IPS-11a (cell line): ENCODE results near the gene NR2C2AP.

ENCODE experiments used
- H3K4me3 ChIP-seq: one replicate; pipeline ENCODE4 v1.5.1; 2013; ENCODE audit warnings: low read depth, low read length, control low read depth

The NR2C2AP gene

DNA sequence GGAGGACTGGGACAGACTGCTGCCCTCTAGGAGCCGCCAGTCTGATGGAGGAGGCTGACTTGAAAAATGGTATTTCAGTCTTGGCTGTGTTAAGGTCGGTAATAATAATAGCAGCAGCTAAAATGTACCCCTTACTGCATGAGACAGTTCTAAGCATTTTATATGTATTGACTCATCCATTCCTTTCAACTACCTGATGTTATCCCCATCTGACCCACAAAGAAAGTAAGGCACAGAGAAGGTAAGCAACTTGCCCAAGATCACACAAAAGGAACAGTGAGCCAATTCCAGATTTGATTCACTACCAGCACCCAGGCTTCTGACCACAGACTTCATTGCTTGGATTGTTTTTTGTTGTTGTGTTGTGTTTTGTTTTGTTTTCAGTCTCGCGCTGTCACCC is 12.6 kb upstream of the NR2C2AP start:
- no peak overlapping the region for H3K4me3 ChIP-seq

DNA sequence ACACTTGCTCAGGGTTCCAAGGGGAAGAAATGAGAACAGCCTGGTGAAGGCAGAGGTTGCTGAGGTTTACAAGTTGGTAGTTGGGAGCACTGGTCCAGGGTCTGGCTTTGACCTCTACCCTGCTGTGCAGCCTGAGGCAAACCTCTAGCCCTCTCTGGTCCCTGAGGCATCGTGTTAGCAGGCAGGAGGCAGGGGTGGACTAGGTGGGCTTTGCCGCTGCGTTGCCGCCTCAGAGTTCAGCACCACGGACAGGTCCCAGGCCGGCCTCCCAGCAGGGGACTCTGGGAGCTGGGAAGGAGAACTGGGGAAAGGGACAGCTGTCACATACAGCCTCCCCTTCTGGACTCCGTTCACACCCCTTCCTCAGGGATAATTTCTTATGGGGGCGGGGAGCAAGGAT is 11.7 kb upstream of the NR2C2AP start:
- H3K4me3 ChIP-seq: no peak overlapping the region

DNA sequence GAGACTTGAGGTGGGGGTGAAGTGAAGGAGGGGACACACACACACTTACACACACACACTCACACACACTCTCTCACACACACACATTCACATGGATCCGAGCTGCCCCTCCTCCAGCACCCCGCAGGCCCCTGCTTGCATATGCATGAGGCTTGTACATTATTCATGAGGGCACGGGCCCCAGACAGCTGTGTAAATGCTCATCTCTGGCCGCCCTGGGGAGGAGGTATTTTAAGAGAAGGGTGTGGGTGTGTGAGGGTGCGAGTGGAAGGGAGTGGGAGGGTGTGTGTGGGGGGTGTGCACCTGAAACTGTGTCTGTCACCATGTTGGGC is 10.9 kb upstream of the NR2C2AP start:
- H3K4me3 ChIP-seq: no peak overlapping the region

DNA sequence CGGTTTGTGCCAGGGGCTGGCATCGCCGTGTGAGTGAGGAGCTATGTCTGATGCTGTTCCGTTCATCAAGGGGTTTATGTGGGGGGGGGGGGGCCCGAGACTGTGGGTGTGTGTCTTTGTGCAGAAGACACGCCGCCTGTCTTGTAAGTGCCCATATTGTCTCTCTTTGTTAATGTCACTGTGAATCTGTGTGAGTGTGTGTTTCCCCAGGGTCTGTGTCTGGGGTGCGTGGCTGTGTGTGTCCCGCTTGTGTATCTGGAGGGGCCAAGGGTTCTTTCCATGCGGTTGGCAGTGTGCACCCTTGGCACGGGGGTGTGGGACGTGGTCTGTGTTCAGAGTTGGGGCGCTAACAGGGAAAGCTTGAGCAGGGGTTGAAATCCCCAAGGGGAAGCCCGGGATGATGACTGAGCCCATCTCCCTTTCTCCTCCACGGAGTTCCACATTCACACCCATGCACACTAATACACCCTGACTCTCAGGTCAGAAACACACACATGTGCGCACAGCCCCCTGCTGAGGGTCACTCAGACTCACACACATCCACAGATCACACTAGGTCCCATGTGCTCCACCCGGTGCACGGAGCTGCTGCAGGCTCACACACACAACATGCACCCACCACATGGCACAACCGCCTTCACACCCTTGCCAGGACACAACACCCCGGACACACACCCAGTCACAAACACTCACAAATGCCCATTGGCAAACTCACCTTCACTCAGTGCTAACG is 10.4 kb upstream of the NR2C2AP start:
- H3K4me3 ChIP-seq: no peak overlapping the region

DNA sequence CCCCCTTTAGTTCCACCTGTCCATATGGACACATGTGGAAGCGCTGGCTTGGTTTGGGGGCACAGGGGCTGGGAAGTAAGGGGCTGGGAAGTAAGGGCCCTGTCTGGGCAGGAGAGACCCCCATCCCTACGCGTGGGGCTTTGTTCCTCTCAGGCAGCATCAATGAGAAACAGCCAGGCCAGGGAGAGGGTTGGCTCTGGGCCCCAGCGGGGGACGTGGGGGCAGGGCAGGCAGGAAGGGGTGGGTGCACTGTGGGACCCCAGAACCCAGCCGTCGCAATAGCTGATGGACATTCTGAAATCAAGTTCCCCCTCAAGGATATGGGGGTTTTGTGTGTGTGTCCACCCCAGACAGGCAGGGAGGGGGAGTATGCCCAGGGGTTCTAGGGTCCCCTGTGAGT is 9.7 kb upstream of the NR2C2AP start:
- H3K4me3 ChIP-seq: no peak overlapping the region

DNA sequence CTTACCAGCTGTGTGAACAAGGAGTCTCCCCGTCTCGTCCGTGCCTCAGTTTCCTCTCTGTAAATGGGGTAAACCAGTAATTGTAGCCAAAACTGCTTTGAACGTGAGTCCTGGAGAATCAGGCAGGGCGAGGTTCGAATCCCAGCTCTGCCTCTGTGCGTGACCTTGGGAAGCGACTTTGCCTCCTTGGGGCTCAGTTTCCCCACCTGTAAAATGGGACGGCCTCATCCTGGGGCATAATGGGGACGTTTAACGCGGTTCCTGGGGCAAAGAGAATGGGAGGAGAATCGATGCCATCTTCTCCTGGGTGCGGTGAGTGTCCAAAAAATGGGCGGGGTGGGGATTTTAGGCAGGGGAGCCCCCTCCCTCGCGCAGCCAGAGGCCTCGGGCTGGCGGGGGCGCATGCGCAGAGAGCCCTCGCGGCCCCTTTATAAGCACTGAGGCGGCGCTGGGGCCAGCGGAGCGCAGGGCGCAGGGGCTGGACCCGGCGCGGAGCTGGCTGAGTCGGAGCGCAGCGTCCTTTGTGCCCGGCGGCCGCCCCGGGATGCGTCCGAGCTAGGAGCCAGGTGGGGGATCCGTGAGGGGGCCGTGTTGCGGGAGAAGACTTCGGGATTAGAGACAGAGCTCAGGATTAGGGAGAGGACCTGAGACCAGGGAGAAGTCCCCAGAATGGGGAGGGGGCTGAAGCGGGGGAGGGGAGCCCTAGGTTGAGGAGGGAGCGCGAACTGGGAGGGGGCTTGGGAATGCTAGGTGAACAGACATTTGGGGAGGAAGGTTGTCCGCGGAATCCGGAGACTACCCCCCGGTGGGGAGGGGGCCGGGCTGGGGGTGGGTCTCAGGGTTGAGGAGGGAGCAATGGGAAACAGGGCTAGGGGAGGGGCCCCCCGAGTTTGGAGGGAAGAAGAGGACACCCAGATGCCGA is 8.5 kb upstream of the NR2C2AP start, which contains the start of gene NCAN:
Gene NCAN, plus strand, starts transcription at position 460 of the 922 bp plus-strand sequence. CDS start 4,996 bp downstream, outside the sequence.
- peak within 1 kb of the TSS; percentile 53 for H3K4me3 ChIP-seq

DNA sequence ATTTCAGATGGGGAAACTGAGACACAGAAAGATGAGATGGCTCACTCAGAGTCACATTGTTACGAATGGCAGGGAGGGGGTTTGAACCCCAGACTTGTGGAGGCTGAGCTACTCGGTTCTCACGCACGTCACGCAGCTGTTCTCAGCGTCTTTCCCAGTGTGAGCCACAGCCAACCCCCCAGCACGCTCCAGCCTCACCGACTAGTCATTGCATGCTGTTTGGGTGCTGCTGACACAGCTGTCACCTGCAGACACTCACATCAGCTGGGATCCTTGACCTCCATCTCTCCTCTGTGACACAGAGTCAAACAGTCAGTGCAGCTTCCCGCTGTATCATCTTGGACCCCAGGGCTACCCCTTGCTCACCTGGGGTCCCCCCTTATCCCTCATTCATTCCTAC is 6.2 kb upstream of the NR2C2AP start:
- H3K4me3 ChIP-seq: no peak overlapping the region

DNA sequence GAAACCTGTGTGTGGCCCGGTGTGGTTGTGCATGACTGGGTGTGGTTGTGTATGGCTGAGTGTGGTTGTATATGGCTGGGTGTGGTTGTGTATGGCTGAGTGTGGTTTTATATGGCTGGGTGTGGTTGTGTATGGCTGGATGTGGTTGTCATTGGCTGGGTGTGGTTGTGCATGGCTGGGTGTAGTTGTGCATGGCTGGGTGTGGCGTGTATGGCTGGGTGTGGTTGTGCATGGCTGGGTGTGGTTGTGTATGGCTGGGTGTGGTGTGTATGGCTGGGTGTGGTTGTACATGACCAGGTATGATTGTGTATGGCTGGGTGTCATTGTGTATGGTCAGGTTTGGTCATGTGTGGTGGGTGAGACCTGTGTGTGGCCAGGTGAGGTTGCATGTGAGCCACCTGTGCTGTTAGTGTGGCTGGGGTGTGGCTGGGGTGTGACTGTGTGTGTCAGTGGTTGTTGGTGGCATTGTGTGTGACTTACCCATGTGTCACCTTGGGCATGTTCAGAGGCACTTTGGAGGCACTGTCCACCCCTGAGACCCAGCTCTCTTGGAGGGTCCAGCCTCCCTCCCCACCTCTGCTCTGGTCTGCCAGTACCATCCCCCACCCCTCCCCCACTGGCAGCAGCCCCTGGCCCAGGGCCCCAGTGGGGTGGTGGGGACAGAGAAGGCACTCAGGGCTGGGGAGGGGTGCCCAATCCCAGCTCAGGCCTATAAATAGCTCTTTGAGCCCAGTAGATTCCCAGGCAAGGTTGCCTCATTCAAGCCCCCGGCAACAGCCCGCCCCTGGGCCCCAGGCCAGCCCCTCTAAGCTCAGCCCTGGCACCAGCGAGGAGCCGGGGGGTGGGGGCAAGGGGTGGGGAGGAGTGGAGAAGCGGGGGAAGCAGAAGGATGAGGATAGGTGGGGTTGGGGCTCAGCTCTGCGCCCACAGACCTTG is 4.7 kb upstream of the NR2C2AP start:
- H3K4me3 ChIP-seq: no peak overlapping the region

DNA sequence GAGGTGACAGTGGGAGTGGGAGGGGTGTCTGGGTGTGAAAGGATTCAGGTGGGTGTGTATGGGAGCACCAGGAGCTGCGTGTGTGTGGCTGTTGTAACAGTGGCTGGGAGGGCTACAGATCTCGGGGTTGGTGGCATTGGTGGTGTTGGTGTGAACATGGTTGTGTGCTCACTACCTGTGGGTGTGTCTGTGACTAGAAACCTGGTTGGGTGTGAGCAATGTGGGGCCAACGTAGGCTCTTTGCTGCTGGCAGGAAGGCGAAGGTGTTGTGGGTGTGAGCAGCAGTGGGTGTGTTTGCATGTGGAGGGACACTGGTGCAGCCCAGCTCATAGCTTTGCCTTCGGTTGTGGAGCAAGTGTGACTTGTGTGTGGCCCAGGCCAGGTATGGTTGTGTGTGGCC is 3.7 kb upstream of the NR2C2AP start:
- no peak overlapping the region for H3K4me3 ChIP-seq

DNA sequence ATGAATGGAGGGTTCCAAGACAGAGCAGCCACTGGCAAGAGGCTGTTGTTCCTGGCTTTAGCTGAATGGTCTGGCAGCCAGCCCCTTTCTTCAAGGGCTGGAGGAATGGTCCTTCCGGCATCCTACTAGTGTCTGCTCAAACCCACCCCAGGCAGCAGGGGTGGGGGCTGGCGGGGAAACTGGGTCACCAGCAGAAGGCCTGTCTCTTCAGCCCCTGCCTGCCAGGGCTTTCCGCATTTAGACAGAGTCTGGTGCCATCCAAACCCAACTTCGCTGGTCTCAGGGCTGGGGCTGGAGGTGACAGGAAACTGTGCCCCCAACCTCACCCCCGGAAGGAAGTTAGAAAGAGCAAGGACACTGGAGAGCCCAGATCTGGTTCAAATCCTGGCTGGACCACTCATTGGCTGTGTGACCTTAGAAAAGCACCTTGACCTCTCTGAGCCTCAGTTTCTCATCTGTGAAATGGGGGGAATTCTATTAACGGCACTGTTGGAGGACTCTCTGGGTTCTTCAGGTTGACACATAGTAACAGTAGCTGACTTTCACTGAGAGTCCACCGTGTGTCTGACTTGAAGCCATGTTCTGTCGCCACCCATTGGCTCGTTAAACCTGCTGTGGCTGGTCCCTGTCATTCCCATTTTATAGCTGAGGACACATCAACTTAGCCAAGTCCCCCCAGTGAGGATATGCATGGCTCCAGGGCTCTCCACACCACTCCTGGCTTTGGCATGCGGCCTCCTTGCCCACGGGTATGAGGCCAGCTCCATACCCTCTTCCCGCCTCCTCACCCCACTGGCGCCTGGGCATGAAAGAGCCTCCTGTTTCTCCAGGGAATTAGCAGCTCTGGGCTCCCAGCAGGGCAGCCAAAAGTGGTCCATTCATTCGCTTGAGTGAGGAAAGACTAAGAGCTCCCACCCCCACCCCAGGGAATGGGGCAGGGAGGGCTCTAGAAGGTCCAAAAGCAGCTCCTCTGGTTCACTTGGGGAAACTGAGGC is 2.5 kb upstream of the NR2C2AP start:
- no peak overlapping the region for H3K4me3 ChIP-seq

DNA sequence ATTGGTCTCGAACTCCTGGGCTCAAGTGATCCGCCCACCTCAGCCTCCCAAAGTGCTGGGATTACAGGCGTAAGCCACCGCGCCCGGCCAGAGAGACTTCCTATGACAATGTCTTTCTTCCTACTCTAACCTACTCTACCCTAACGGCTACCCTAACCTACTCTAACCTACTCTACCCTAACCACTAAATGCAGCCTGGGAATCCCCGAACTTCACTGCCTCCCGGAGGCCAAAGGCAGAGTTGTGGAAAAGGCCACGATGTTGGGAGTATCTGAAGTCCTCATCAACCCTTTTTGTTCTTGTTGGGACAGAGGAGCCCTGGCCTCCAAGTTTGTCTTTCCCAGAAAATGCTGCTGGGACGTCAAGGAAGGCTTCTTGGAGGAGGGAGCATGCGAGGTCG is 967 bp upstream of the NR2C2AP start:
- H3K4me3 ChIP-seq: no peak overlapping the region

DNA sequence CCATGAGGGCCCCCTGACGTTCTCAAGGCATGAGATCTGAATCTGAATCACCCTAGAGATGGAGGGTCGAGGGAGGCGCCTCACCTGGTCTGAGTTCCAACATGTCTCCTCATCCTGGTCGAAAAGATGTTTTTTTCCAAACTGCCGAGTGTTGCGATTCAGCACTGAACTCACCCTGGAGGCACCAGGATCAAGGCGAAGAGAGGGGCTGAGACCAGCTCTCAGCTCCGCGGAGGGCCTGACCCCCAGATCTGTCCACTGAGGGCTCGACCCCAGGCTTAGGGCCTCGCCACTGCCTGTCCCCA is 555 bp downstream of the NR2C2AP start:
- H3K4me3 ChIP-seq: peak overlapping the region; percentile 66

DNA sequence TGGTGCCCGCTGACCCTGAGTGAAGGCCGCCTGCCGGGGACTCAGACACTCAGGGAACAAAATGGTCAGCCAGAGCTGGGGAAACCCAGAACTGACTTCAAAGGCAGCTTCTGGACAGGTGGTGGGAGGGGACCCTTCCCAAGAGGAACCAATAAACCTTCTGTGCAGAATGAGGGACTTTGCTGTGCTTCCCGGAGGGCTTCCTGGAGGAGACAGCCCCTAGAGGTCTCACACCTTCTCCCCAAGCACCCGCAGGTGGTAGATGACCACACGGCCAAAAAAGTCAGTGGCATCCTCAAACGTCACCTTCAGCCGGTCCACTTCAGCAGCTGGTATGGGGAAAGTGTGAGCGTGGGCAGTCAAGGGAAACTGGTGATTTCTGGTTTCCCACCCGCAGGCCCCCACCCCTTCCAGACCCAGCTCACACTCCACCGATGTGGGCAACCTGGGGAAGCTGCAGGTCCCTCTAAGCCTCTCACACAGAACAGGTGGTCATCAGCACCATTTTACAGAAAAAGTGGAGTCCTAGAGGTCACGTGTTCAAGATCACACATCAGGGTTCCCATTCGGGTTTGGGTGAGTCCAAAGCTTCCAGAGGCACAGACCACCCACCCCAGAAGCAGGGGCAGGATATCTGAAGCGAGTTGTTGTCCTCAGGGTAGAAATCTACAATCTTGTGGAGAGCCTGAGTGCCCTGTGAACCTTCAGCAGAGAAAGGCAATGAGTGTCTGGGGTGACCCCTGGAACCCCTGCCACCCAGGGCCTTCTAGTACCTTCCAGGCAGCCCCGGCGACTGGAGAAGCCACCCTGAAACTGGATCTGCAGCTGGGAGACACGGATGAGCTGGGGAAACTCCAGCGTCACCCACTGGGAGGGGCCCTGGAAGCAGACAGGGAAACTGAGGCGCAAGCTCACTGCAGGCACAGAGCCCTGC is 1.2 kb downstream of the NR2C2AP start:
- H3K4me3 ChIP-seq: no peak overlapping the region

DNA sequence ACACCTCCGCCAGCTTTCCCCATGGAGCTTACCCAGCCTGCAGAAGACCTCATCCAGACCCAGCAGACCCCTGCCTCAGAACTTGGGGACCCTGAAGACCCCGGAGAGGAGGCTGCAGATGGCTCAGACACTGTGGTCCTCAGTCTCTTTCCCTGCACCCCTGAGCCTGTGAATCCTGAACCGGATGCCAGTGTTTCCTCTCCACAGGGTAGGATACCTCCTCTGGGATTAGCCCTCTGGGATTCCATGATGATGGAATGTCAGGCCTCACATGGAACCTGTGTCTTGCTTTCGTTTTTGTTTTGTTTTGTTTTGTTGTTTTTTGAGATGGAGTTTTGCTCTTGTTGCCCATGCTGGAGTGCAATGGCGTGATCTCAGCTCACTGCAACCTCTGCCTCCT is 9.3 kb downstream of the NR2C2AP start:
- H3K4me3 ChIP-seq: no peak overlapping the region

DNA sequence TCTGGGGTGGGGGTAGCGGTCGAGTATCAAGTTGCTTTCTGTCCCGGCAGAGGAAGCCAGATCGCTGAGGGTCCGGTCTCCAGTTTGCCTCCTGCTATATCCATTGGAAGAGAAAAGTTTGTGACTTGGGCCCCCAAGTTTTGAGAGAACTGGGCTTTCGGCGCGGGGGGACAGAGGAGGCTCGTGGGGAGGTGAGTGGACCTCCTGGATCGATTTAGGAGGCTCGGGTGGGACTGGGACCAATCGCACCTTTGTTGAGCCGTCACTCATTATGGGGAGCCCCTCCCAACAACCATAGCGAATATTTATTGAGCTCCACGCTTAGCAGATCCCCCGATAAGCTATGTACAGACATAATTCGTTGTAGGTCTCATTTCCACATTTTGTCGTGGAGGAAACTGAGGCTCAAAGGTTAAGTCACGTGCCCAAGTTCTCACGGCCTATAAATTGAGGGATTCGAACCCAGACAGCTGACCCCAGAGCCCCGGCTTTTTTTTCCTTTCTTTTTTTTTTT is 10.2 kb downstream of the NR2C2AP start:
- peak overlapping the region; percentile 74 for H3K4me3 ChIP-seq

DNA sequence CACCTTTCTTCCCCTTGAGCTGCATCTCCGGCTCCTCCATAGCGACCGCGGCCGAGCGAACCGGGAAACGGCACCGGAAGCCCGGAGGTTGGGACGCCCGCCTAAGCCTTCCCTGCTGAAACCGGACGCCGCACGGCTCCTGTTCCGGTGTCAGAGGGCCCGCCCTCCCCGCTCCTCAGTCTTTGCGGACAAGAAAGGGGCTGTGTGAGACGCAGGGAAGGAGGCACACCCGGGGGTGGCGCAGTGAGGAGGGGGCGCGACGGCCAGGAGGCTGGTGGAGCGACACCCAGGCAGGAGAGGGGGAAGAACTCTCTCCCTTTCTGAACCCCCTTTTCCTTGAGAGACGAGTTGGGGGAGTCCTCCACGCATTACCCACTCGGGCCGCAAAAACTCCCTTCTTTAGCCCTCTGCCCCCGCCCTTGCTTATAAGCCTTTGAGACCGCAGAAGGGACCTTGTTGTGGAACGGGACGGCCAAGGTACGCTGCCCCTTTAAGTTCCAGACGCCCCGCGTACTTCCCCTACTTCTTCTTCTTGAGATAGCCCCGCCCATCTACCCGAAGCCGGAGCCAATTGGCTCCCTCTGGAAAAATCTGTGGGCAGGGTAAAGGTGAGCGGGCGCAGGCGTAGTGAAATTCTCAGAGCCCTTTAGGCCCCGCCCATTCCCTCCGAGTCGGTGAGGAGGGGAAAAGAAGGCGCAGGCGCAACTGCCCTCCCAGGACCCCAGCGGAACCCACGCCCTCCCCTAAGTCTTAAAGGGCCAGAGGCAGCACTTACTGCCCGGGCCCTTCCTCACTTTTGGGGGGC is 10.9 kb downstream of the NR2C2AP start, which contains the start of the genes BORCS8 and RFXANK:
Gene BORCS8, minus strand, starts transcription at position 75 of the 805 bp plus-strand sequence. Its CDS starts 35 bp downstream, at position 40.
Gene RFXANK, plus strand, starts transcription at position 181 of the 805 bp plus-strand sequence. CDS start 1,689 bp downstream, outside the sequence.
- peak within 1 kb of the TSS; percentile 96 for H3K4me3 ChIP-seq

DNA sequence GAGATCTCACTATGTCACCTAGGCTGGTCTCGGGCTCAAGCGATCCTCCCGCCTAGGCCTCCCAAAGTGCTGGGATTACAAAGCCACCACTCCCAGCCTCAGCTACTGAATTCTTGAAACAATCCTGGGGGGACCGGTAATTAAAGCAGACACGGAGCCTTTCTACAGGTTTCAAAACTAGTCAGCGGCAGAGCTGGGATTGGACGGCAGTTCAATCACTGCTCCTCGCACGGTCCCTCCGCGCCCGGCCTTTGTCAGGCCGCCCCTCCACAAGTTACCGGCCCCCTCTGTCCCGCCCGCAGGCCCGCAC is 11.5 kb downstream of the NR2C2AP start:
- H3K4me3 ChIP-seq: peak overlapping the region; percentile 96

DNA sequence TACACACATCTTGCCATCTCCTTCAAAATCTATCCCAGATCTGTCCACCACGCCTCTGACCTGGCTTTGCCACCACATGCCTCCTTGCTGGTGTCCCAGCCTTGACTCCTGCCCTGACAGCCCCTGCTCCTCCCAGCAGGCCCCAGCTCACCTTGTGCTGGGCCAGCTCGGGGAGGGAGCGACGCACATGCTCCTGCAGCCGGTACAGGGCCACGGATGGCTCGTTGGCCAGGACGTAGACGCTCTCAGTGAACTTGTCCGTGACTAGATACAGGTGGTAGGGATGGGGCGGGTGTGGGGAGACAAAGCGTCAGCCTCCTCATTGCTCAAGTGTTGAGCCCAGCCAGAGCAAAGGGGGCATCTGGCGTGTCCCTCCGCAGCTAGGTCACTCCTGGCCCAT is 16.5 kb downstream of the NR2C2AP start:
- no peak overlapping the region for H3K4me3 ChIP-seq
